ENCODE data around the gene CALHM3. TPM values are rescaled to one million over a fixed set of nuclear protein-coding genes. Genes with fewer than 3 reads are reported as not detected.

Gene CALHM3
- total RNA-seq, 1 experiment from 2014 or later, result not detected

DNA sequence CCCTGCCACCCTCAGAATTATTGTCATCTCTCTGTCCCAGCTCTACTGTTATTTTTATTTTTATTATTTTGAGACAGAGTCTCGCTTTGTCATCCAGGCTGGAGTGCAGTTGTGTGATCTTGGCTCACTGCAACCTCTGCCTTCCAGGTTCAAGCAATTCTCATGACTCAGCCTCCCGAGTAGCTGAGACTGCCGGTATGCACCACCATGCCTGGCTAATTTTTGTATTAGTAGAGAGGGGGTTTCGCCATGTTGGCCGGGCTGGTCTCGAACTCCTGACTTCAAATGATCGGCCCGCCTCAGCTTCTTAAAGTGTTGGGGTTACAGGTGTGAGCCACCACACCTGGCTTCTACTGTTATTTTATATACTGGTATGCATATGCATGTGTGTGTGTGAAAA lies 37.8 kb downstream of the CALHM3 start:
- POLR2A ChIA-PET (ENCODE audit: low non-redundant PET), result no interaction called here
- intact Hi-C loops (cut with micrococcal nuclease; ENCODE audit: unreplicated experiment), result no loop called here
- Histone ChIP-seq H3K4me3 (ENCODE audit: low read depth, low read length, poor library complexity, severe bottlenecking) (no peak overlapping the region), H3K36me3 (ENCODE audit: insufficient read depth, low read length, poor library complexity, severe bottlenecking) (peaks cover 74% of the 10 kb centered on the region), H3K27me3 (replicated peaks; ENCODE audit: insufficient read depth, low read depth, low read length, poor library complexity) (no peaks in the 10 kb centered on the region), H3K27ac (ENCODE audit: low read depth, low read length, poor library complexity, severe bottlenecking) (no peak overlapping the region), H3K4me1 (ENCODE audit: insufficient read depth, low read length, poor library complexity, severe bottlenecking) (no peaks in the 10 kb centered on the region), H3K9me3 (ENCODE audit: low read depth, low read length, poor library complexity, severe bottlenecking) (no peaks in the 10 kb centered on the region)
- CTCF ChIA-PET, result no interaction called here
- TF ChIP-seq EZH2 (IDR thresholded peaks at IDR 0.05; ENCODE audit: borderline replicate concordance, low read depth, low read length, poor library complexity, severe bottlenecking), result no peak
- TF ChIP-seq, protein P1, sequence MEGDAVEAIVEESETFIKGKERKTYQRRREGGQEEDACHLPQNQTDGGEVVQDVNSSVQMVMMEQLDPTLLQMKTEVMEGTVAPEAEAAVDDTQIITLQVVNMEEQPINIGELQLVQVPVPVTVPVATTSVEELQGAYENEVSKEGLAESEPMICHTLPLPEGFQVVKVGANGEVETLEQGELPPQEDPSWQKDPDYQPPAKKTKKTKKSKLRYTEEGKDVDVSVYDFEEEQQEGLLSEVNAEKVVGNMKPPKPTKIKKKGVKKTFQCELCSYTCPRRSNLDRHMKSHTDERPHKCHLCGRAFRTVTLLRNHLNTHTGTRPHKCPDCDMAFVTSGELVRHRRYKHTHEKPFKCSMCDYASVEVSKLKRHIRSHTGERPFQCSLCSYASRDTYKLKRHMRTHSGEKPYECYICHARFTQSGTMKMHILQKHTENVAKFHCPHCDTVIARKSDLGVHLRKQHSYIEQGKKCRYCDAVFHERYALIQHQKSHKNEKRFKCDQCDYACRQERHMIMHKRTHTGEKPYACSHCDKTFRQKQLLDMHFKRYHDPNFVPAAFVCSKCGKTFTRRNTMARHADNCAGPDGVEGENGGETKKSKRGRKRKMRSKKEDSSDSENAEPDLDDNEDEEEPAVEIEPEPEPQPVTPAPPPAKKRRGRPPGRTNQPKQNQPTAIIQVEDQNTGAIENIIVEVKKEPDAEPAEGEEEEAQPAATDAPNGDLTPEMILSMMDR (conservative IDR thresholded peaks at IDR 0.05; ENCODE audit: low read depth, low read length), result no peak
- BruUV-seq (replicated peaks), result no TSS peak
- no peak for DNase-seq (ENCODE audit: low spot score)

DNA sequence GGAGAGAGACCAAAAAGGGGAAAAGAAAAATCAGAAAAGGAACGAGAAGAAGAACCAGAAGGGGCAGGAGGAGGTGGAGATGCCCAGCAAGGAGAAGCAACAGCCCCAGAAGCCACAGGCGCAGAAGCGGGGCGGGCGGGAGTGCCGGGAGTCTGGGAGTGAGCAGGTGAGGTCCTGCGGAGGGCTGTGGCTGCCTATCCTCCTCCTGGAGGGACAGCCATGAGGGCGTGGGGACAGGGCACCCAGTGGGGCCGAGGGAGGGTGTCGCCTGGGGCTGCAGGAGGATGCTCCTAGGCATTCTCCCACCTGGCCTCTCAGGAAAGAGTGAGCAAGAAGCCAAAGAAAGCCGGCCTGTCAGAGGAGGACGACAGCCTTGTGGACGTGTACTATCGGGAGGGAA lies 38.6 kb downstream of the CALHM3 start:
- Histone ChIP-seq H3K27me3 (replicated peaks; ENCODE audit: insufficient read depth, low read depth, low read length, poor library complexity) (no peaks in the 10 kb centered on the region), H3K4me3 (ENCODE audit: low read depth, low read length, poor library complexity, severe bottlenecking) (no peak overlapping the region), H3K36me3 (ENCODE audit: insufficient read depth, low read length, poor library complexity, severe bottlenecking) (peaks cover 74% of the 10 kb centered on the region), H3K4me1 (ENCODE audit: insufficient read depth, low read length, poor library complexity, severe bottlenecking) (no peaks in the 10 kb centered on the region), H3K27ac (ENCODE audit: low read depth, low read length, poor library complexity, severe bottlenecking) (no peak overlapping the region), H3K9me3 (ENCODE audit: low read depth, low read length, poor library complexity, severe bottlenecking) (no peaks in the 10 kb centered on the region)
- DNase-seq (ENCODE audit: low spot score), result no peak
- intact Hi-C loops (cut with micrococcal nuclease; ENCODE audit: unreplicated experiment), result no loop called here
- TF ChIP-seq, protein P1 (conservative IDR thresholded peaks at IDR 0.05; ENCODE audit: low read depth, low read length), result no peak
- no peak for TF ChIP-seq EZH2 (IDR thresholded peaks at IDR 0.05; ENCODE audit: borderline replicate concordance, low read depth, low read length, poor library complexity, severe bottlenecking)
- TSS peak; percentile 71 for BruUV-seq (replicated peaks)
- ChIA-PET CTCF (no interaction called here), POLR2A (ENCODE audit: low non-redundant PET) (no interaction called here)

DNA sequence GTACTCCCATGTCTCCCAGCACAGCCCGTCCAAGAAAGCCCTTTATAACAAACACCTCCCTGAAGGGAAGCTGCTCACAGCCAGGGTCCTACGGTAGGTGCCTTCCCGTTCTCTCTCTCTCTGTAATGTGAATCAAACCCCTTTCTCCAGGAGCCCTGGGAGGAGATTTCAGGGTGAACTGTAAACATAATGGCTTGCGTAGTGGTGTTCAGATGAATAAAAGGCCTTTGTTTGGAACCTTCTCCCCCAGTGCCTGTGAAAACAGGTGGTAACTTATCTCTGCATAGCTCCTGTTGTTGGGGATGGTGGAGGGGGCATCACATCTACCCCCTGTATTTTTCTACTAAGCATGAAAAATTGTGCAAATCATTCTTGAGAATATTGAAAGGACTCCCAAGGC lies 39.3 kb downstream of the CALHM3 start:
- TF ChIP-seq, protein P1 (conservative IDR thresholded peaks at IDR 0.05; ENCODE audit: low read depth, low read length), result no peak
- no peak for TF ChIP-seq EZH2 (IDR thresholded peaks at IDR 0.05; ENCODE audit: borderline replicate concordance, low read depth, low read length, poor library complexity, severe bottlenecking)
- Histone ChIP-seq H3K27me3 (replicated peaks; ENCODE audit: insufficient read depth, low read depth, low read length, poor library complexity) (no peaks in the 10 kb centered on the region), H3K36me3 (ENCODE audit: insufficient read depth, low read length, poor library complexity, severe bottlenecking) (peaks cover 70% of the 10 kb centered on the region), H3K27ac (ENCODE audit: low read depth, low read length, poor library complexity, severe bottlenecking) (no peak overlapping the region), H3K4me1 (ENCODE audit: insufficient read depth, low read length, poor library complexity, severe bottlenecking) (no peaks in the 10 kb centered on the region), H3K4me3 (ENCODE audit: low read depth, low read length, poor library complexity, severe bottlenecking) (no peak overlapping the region), H3K9me3 (ENCODE audit: low read depth, low read length, poor library complexity, severe bottlenecking) (no peaks in the 10 kb centered on the region)
- ChIA-PET POLR2A (ENCODE audit: low non-redundant PET) (no interaction called here), CTCF (no interaction called here)
- no peak for DNase-seq (ENCODE audit: low spot score)
- intact Hi-C loops (cut with micrococcal nuclease; ENCODE audit: unreplicated experiment), result no loop called here
- no TSS peak for BruUV-seq (replicated peaks)

Measured in A673 (cell line).